H1 (cell line): Measurements from ENCODE around the gene TXLNA. TPM values are rescaled to one million over a fixed set of nuclear protein-coding genes. Genes with fewer than 3 reads are reported as not detected.

Source experiments
- ASH2L ChIP-seq: fragments of 200-600, 300-600 bp; sonication (generic); IDR thresholded peaks from one replicate; pipeline ENCODE4 v1.7.1; 2017; ENCODE audit warnings: low read length
- CHD1 ChIP-seq: IDR thresholded peaks from 2 replicates; pipeline ENCODE4 v1.6.1; 2012; ENCODE audit warnings: low read depth, low read length, improper control_type of control experiment
- CHD2 ChIP-seq: IDR thresholded peaks from 2 replicates; pipeline ENCODE4 v1.6.1; 2012; ENCODE audit warnings: low read length, improper control_type of control experiment
- EP300 ChIP-seq, 2 experiments: IDR thresholded peaks; 1 replicate in 1 of 2; 2 replicates in 1 of 2; pipeline ENCODE4 v1.6.1; 2011 to 2012; ENCODE audit warnings: low read depth in 2 of 2, low read length in 2 of 2, mild to moderate bottlenecking in 2 of 2, borderline replicate concordance in 1 of 2, inconsistent platforms in 1 of 2, moderate library complexity in 1 of 2
- HDAC2 ChIP-seq, 2 experiments: fragments of 300-600 bp in 1 of 2; sonication (generic) in 1 of 2; IDR thresholded peaks; 2 replicates each; pipeline ENCODE4 v1.6.1; 2011 to 2012; ENCODE audit warnings: low read depth in 2 of 2, low read length in 2 of 2, mild to moderate bottlenecking in 2 of 2, moderate library complexity in 2 of 2, borderline replicate concordance in 1 of 2, inconsistent platforms in 1 of 2
- HDAC6 ChIP-seq: IDR thresholded peaks from one replicate; pipeline ENCODE4 v1.7.1; 2012; ENCODE audit warnings: low read depth, mild to moderate bottlenecking, inconsistent platforms, low read length, moderate library complexity
- RFX5 ChIP-seq: IDR thresholded peaks from 2 replicates; pipeline ENCODE4 v1.6.1; 2011; ENCODE audit warnings: low read depth, low read length, improper control_type of control experiment, borderline replicate concordance
- polyA plus RNA-seq, 7 experiments: library from polyadenylated mRNA; depleted of rRNA in 3 of 7; stranded (reverse) in 5 of 7; unstranded in 2 of 7; fragments of >200 nt in 5 of 7; fragments of 200-250 nt in 2 of 7; gene quantifications; 1 replicate in 5 of 7; 2 replicates in 1 of 7; 4 replicates in 1 of 7; pipeline versions ENCODE4 v1.2.1 to v1.2.3, GENCODE V29; 2011 to 2013; ENCODE audit warnings: missing spikeins in 2 of 7, mixed read lengths in 2 of 7
- total RNA-seq: library from RNA; stranded (reverse); fragmentation: NEBNext Ultra II Directional; extraction: Animal tissue kit (Norgen Biotek cat#: 25700); gene quantifications from 2 replicates; pipeline ENCODE4 v1.2.1, GENCODE V29; 2021

Gene TXLNA
- total and polyA plus RNA-seq, 2 of the 8 experiments (the other 6 are each of a cell fraction or from before 2014, with no cell fraction given): 31.3 to 46.9 TPM

DNA sequence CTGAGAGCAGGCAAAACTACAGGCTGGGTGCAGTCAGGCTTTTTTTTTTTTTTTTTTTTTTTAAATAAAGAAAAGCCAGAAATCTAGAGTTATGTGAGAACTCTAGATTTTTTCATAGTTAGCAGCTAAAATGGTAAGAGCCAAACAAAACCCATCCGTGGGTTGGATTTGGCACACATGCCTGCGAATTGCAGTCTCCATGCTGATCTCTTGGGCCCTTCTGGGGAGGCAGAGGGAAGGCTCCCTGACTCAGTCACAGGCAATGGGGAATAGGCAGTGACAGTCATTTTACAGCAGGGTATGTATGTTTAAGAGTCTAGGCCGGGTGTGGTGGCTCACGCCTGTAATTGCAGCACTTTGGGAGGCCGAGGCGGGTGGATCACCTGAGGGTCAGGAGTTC, 2.6 kb downstream of the TXLNA start (continued):
- TF ChIP-seq HDAC6 (no peak), CHD2 (no peak), EP300 (IDR thresholded peaks at IDR 0.05; ENCODE audit: borderline replicate concordance in 1 of 2, low read depth in 2 of 2, low read length in 2 of 2) (no peak), ASH2L (no peak), CHD1 (no peak), RFX5 (no peak), HDAC2 (IDR thresholded peaks at IDR 0.05; ENCODE audit: borderline replicate concordance in 1 of 2, low read depth in 2 of 2, low read length in 2 of 2) (no peak)
